Keratinocyte (primary cell): Measurements from ENCODE around the gene RANBP3. TPM values are rescaled to one million over a fixed set of nuclear protein-coding genes. Genes with fewer than 3 reads are reported as not detected.
"Not testable (repeated sequence)": the region's sequence is repeated elsewhere in the genome, so short reads cannot be mapped to it uniquely, and the experiment has no call there.

Experiments
- DNase-seq: peaks from one replicate; pipeline ENCODE4 v3.0.0-alpha.2; 2011; ENCODE audit warnings: low read depth, missing footprints, low spot score
- FAIRE-seq: peaks from 2 replicates; lab custom pipeline; 2011; peaks lifted over from hg19 to GRCh38; lab: Jason Lieb, UNC
- H2AFZ ChIP-seq: 2 replicates; pipeline ENCODE4 v1.6.0; 2012; ENCODE audit warnings: low read length, control low read depth, inconsistent platforms; ENCODE audit not compliant: control insufficient read depth
- H3K27ac ChIP-seq: 2 replicates; pipeline ENCODE4 v1.5.1; 2011; ENCODE audit warnings: low read length; ENCODE audit not compliant: control insufficient read depth, insufficient read depth
- H3K27me3 ChIP-seq: 3 replicates; pipeline ENCODE4 v1.6.0; 2011; ENCODE audit warnings: low read length; ENCODE audit not compliant: control insufficient read depth, insufficient read depth; ENCODE audit errors: extremely low read depth
- H3K36me3 ChIP-seq, 2 experiments: 2 replicates in 1 of 2; 3 replicates in 1 of 2; pipeline ENCODE4 v1.5.1; 2011; ENCODE audit warnings: low read length in 2 of 2, mild to moderate bottlenecking in 1 of 2; ENCODE audit not compliant: control insufficient read depth in 2 of 2, insufficient read depth in 2 of 2; ENCODE audit errors: extremely low read depth in 1 of 2
- H3K4me1 ChIP-seq: 3 replicates; pipeline ENCODE4 v1.5.1; 2011; ENCODE audit warnings: low read length; ENCODE audit not compliant: control insufficient read depth, insufficient read depth; ENCODE audit errors: extremely low read depth
- H3K4me2 ChIP-seq: 3 replicates; pipeline ENCODE4 v1.6.0; 2011; ENCODE audit warnings: low read depth, low read length; ENCODE audit not compliant: control insufficient read depth, insufficient read depth; ENCODE audit errors: extremely low read depth
- H3K4me3 ChIP-seq, 3 experiments: fragments of 200-600 bp in 1 of 3; sonication (generic) in 1 of 3; 2 replicates in 2 of 3; 3 replicates in 1 of 3; pipeline ENCODE4 v1.5.1; 2011 to 2016; ENCODE audit warnings: low read length in 3 of 3, mild to moderate bottlenecking in 3 of 3, control low read depth in 2 of 3, inconsistent platforms in 1 of 3, low read depth in 1 of 3, mixed read lengths in 1 of 3, mixed run types in 1 of 3, moderate library complexity in 1 of 3; ENCODE audit not compliant: control insufficient read depth in 2 of 3, insufficient read depth in 2 of 3; ENCODE audit errors: extremely low read depth in 1 of 3
- H3K79me2 ChIP-seq: 2 replicates; pipeline ENCODE4 v1.6.0; 2012; ENCODE audit warnings: low read length; ENCODE audit not compliant: control insufficient read depth, insufficient read depth
- H3K9ac ChIP-seq: 3 replicates; pipeline ENCODE4 v1.6.0; 2011; ENCODE audit warnings: low read length; ENCODE audit not compliant: control insufficient read depth, insufficient read depth; ENCODE audit errors: extremely low read depth
- H3K9me1 ChIP-seq: 3 replicates; pipeline ENCODE4 v1.6.0; 2011; ENCODE audit warnings: low read length; ENCODE audit not compliant: control insufficient read depth, insufficient read depth; ENCODE audit errors: extremely low read depth
- H3K9me3 ChIP-seq: 2 replicates; pipeline ENCODE4 v1.5.1; 2012; ENCODE audit warnings: low read depth, low read length; ENCODE audit not compliant: control insufficient read depth
- H4K20me1 ChIP-seq: 3 replicates; pipeline ENCODE4 v1.6.0; 2011; ENCODE audit warnings: low read length; ENCODE audit not compliant: control insufficient read depth, insufficient read depth; ENCODE audit errors: extremely low read depth
- CTCF ChIP-seq, 3 experiments: IDR thresholded peaks in 1 of 3; conservative IDR thresholded peaks in 1 of 3; optimal IDR thresholded peaks in 1 of 3; 2 replicates in 2 of 3; 3 replicates in 1 of 3; pipeline versions ENCODE3 to v1.5.1; 2011; ENCODE audit warnings: low read length in 3 of 3, mild to moderate bottlenecking in 3 of 3, moderate library complexity in 2 of 3, control low read depth in 1 of 3, inconsistent platforms in 1 of 3; ENCODE audit not compliant: insufficient read depth in 2 of 3; ENCODE audit errors: extremely low read depth in 1 of 3
- EZH2 ChIP-seq: IDR thresholded peaks from one replicate; pipeline ENCODE4 v1.6.1; 2012; ENCODE audit warnings: inconsistent platforms, mild to moderate bottlenecking, low read length, moderate library complexity
- dilution Hi-C: fragments of 300-500 bp; cut with MboI; formaldehyde crosslinking; loops from one replicate; pipeline ENCODE4 v1.7.0; 2020; ENCODE audit warnings: low sequenced_read_pairs; ENCODE audit not compliant: extremely low pct_ligation_motif_present
- polyA minus RNA-seq, 3 experiments: library from RNA; depleted of rRNA, polyadenylated mRNA; stranded (reverse); fragments of >200 nt; gene quantifications; 1 replicate in 1 of 3; 2 replicates in 1 of 3; 3 replicates in 1 of 3; pipeline ENCODE4 v1.2.3, GENCODE V29; 2011
- polyA plus RNA-seq, 5 experiments: library from polyadenylated mRNA; depleted of rRNA in 3 of 5; stranded (reverse) in 3 of 5; stranded (forward) in 1 of 5; unstranded in 1 of 5; fragments of >200 nt; gene quantifications; 1 replicate in 1 of 5; 2 replicates in 3 of 5; 3 replicates in 1 of 5; pipeline versions ENCODE4 v1.2.1 to v1.2.3, GENCODE V29; 2011 to 2012; ENCODE audit warnings: missing spikeins in 2 of 5, low read depth in 1 of 5, low replicate concordance in 1 of 5

RANBP3 gene, protein sequence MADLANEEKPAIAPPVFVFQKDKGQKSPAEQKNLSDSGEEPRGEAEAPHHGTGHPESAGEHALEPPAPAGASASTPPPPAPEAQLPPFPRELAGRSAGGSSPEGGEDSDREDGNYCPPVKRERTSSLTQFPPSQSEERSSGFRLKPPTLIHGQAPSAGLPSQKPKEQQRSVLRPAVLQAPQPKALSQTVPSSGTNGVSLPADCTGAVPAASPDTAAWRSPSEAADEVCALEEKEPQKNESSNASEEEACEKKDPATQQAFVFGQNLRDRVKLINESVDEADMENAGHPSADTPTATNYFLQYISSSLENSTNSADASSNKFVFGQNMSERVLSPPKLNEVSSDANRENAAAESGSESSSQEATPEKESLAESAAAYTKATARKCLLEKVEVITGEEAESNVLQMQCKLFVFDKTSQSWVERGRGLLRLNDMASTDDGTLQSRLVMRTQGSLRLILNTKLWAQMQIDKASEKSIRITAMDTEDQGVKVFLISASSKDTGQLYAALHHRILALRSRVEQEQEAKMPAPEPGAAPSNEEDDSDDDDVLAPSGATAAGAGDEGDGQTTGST
- polyA plus RNA-seq (36.4 to 61.4 TPM (median 44.6 TPM) in 3 replicates), polyA minus RNA-seq (37.0 to 68.2 TPM (median 38.0 TPM) in 3 replicates)
- 14.4 TPM for polyA plus RNA-seq (2011; ENCODE audit: low read depth)
- 28.9 and 55.0 TPM in 2 replicates for polyA plus RNA-seq (2011; cell fraction: cytosol; rRNA removed)
- 41.3 and 61.5 TPM in 2 replicates for polyA plus RNA-seq (2011; cell fraction: nucleus; rRNA removed)
- 28.9 and 55.7 TPM in 2 replicates for polyA plus RNA-seq (2012; ENCODE audit: low replicate concordance)
- 38.9 TPM for polyA minus RNA-seq (2011; cell fraction: cytosol; rRNA and poly(A)+ RNA removed)
- 20.0 and 33.6 TPM in 2 replicates for polyA minus RNA-seq (2011; cell fraction: nucleus; rRNA and poly(A)+ RNA removed)

DNA sequence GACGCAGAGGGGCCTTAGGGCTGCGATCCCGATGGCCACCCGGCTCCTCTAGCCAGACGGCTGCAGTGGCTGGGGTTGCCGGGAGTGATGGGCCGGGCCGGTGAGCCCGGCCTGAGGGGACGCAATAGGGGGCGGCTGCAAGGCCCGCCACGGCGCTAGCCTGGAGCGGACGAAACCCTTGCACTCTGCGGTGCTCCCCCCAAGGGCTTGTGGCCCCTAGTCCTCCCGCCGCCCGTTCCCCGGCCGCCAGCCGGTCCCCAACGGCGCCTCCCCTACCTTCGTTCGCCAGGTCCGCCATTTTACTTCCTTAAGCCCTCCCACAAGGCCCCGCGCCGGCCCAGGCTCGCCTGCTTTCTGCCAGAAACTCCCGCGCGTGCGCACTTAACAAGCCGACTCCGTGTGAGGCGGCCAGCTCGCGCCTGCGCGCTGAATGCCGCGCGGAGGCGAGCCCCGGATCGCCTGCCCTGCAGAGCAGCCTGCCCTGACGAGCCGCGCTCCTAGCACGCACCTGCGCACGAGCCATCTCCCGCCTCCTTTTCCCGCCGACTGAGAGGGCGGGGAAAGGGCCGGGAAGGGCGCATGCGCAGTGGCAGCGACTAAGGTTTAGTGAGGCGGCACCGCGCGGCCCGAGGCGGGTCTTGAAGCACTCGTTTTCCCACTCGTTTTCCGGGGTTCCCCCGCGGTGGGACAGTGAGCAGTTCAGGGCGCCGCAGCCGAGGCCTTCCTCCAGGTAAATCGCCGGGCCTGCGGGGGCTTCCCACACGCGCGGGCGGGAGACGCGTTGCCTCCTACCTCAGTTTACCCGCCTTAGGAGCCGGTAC lies at the start of gene RANBP3:
TSS of gene RANBP3 (minus strand) at position 356 of the 821 bp plus-strand sequence. CDS start at position 298, 58 bp downstream.
- Histone ChIP-seq H3K4me3 (peak within 1 kb of the TSS; percentile 81 to 97 (median 82)), H3K27ac (peak within 1 kb of the TSS; percentile 85), H3K9me1 (no peaks in the 10 kb centered on the region), H2AFZ (peak within 1 kb of the TSS; percentile 90), H3K27me3 (no peaks in the 10 kb centered on the region), H3K4me2 (peak within 1 kb of the TSS; percentile 99), H4K20me1 (peaks cover 15% of the 10 kb centered on the region), H3K9ac (peak within 1 kb of the TSS; percentile 92), H3K36me3 (peaks cover 9 to 18% of the 10 kb centered on the region in 2 experiments), H3K79me2 (peaks cover 56% of the 10 kb centered on the region), H3K9me3 (no peaks in the 10 kb centered on the region), H3K4me1 (peaks cover 23% of the 10 kb centered on the region)
- DNase-seq: peak; percentile 97
- dilution Hi-C loops: no loop called here
- FAIRE-seq: no peak
- TF ChIP-seq EZH2: no peak
- TF ChIP-seq CTCF (optimal IDR thresholded peaks at IDR 0.05 in 1 of 3, IDR thresholded peaks at IDR 0.05 in 1 of 3, conservative IDR thresholded peaks at IDR 0.05 in 1 of 3; ENCODE audit: extremely low read depth in 1 of 3, insufficient read depth in 2 of 3, low read length in 3 of 3): no peak

DNA sequence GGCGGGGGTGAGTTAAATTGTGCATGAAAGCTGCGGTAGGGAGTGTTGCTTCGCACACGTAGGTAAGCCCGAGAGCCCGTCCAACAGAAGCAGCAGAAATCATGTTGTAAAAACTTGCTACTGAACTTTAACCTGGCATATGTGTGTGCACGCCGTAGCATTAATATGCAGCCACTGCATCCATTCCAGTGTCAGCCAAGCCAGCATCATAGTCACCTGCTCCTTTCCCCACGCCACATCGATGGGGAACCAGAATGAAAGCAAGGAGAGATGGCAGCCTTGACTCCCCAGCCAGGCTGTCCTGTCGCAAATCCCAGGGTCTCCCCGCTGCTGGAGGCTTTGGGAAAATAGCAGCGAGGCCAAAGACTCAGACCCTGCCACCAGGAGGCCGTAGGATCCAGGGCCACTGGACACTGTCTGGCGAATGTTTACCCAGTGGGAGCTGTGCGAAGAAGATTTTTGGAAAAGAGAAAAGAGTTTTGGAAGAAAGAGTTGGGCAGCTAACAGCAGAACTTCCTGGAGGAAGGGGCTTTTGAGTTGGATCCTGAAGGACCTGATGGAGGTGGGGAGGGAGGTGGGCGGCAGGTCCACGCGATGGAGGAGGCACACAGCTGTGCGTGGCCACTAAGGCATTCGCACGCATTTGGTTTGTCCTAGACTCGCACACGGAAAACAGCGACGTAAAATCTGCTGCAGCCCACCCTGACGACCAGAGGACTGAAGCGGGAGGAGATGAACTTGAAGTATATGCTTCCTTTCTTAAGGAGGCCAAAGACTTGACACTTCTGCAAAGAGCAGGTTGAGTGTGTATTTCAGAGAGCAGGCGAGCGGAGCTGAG lies 48.7 kb upstream of the RANBP3 start:
- Histone ChIP-seq H2AFZ (no peak overlapping the region), H3K4me1 (no peaks in the 10 kb centered on the region), H3K4me3 (no peak overlapping the region), H3K79me2 (no peaks in the 10 kb centered on the region), H3K9me3 (no peaks in the 10 kb centered on the region), H3K36me3 (peaks cover 8 to 14% of the 10 kb centered on the region in 2 experiments), H3K9ac (no peak overlapping the region), H3K9me1 (no peaks in the 10 kb centered on the region), H3K4me2 (no peak overlapping the region), H4K20me1 (no peaks in the 10 kb centered on the region), H3K27ac (no peak overlapping the region), H3K27me3 (no peaks in the 10 kb centered on the region)
- FAIRE-seq (no peak), DNase-seq (no peak)
- no peak for TF ChIP-seq EZH2
- TF ChIP-seq CTCF (optimal IDR thresholded peaks at IDR 0.05 in 1 of 3, IDR thresholded peaks at IDR 0.05 in 1 of 3, conservative IDR thresholded peaks at IDR 0.05 in 1 of 3; ENCODE audit: extremely low read depth in 1 of 3, insufficient read depth in 2 of 3, low read length in 3 of 3): no peak
- dilution Hi-C loops: loop anchor here (25.0 kb wide), 1 partner anchor 261 kb away; the partner anchor contains the start of gene MLLT1

DNA sequence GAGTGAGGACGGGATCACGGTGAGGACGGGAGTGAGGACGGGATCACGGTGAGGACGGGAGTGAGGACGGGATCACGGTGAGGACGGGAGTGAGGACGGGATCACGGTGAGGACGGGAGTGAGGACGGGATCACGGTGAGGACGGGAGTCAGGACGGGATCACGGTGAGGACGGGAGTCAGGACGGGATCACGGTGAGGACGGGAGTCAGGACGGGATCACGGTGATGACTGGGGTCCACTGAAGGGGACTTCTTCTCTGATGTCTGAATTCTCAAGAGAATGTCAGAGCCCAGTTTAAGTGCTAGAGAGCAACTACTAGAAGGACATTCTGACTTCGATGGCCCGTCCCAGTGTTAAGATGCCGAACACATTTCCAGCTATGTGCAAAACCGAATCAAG lies 46.8 kb upstream of the RANBP3 start:
- not testable (repeated sequence) for H4K20me1 ChIP-seq, H3K4me1 ChIP-seq, H3K4me2 ChIP-seq, H3K79me2 ChIP-seq, H3K9ac ChIP-seq, H3K4me3 ChIP-seq, FAIRE-seq, H2AFZ ChIP-seq, H3K9me3 ChIP-seq, H3K27ac ChIP-seq, DNase-seq, H3K27me3 ChIP-seq, H3K9me1 ChIP-seq
- dilution Hi-C loops: loop anchor here (25.0 kb wide), 1 partner anchor 263 kb away; the partner anchor contains the start of gene MLLT1
- peaks cover 15 to 16% of the 10 kb centered on the region in 2 experiments for H3K36me3 ChIP-seq
